Suppressor macrophage treated with lipopolysaccharide for 1 hour (primary cell): ENCODE measurements around the gene PAPOLG.
"Not testable (repeated sequence)": the region's sequence is repeated elsewhere in the genome, so short reads cannot be mapped to it uniquely, and the experiment has no call there.

ENCODE experiments used
- DNase-seq, 3 donors: peaks; one replicate each; pipeline ENCODE4 v3.0.0-alpha.2; 2020 to 2022

The PAPOLG gene

GRCh38 chr2:60823694-60824305 is 67.7 kb downstream of the PAPOLG start:
- no peak for DNase-seq

GRCh38 chr2:60825666-60826065 is 69.6 kb downstream of the PAPOLG start:
- DNase-seq: peak; percentile 57 to 64 (median 61)

GRCh38 chr2:60826111-60826510 is 70.0 kb downstream of the PAPOLG start:
- DNase-seq: peak; percentile 86 to 96 (median 91)

GRCh38 chr2:60826860-60827259 is 70.8 kb downstream of the PAPOLG start:
- DNase-seq: not testable (repeated sequence)

GRCh38 chr2:60827369-60827768 is 71.3 kb downstream of the PAPOLG start:
- no peak for DNase-seq

- DNase-seq: no peak
These were observed 74.9 kb downstream of the PAPOLG start for GRCh38 chr2:60830991-60831390.

DNA sequence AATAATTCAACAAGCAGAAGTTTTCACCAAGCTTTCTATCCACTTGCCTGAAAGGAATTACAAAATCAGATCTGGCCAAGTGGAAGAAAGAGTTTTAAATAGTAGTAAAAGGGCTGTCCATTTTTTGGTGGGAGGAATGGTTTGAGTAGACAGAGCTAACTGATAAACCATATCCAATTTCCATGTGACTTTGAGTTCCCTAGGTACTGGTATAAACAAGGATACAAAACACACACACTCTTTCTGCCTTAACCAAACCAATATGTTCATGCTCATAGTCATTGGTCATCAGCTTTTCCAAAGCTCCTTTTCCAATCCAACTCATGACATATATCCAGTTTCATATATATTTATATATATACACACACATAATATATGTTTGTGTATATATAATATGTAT is 75.9 kb downstream of the PAPOLG start:
- no peak for DNase-seq

DNA sequence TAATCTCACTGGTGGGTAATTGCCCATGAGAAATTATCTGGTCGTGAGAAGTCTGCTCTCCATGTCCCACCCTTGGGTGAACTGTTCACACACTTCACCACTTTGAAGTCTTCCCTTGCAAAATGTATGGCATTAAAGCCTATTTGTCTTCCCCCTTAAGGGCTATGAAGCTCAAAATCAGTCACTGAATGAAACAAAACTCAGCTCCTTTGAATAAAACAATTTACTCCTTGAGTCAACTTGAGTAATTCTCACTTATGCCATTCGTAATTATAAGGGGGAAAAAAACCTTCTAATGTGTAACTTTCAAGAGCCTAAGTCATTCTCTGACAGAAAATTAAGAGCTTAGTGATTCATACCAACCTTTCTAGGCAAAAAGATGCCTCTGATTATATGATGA is 76.6 kb downstream of the PAPOLG start:
- DNase-seq: peak in 2 of 3 donors; percentile 46 to 51

DNA sequence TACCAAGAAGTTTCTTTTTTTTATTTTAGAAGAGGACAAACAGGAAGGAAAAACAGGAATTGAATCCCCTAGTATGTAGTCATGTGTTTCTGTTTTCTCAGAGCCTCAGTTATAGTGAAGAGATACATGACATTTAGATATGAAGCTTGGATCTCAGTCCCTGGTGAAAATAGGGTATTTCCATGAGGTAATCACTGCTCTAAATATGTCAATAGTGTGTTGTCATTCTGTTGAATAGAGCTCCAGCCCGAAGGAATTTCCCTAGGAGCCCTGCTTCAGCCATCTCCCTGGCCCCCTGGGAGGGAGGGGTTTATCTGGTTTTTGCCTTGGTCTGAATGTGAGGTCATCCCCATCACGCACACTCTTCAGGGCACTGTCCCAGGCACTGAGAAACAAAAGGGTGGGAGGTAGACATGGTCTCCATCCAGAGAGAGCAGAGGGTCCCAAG is 78.2 kb downstream of the PAPOLG start:
- DNase-seq: peak; percentile 93 to 98 (median 96)

GRCh38 chr2:60836491-60836890 is 80.4 kb downstream of the PAPOLG start:
- peak in 2 of 3 donors; percentile 33 to 36 for DNase-seq

- peak in 1 of 3 donors; percentile 41 for DNase-seq
These were observed 81.1 kb downstream of the PAPOLG start for GRCh38 chr2:60837123-60837522.

- DNase-seq: no peak
These were observed 82.4 kb downstream of the PAPOLG start for GRCh38 chr2:60838481-60838880.

DNA sequence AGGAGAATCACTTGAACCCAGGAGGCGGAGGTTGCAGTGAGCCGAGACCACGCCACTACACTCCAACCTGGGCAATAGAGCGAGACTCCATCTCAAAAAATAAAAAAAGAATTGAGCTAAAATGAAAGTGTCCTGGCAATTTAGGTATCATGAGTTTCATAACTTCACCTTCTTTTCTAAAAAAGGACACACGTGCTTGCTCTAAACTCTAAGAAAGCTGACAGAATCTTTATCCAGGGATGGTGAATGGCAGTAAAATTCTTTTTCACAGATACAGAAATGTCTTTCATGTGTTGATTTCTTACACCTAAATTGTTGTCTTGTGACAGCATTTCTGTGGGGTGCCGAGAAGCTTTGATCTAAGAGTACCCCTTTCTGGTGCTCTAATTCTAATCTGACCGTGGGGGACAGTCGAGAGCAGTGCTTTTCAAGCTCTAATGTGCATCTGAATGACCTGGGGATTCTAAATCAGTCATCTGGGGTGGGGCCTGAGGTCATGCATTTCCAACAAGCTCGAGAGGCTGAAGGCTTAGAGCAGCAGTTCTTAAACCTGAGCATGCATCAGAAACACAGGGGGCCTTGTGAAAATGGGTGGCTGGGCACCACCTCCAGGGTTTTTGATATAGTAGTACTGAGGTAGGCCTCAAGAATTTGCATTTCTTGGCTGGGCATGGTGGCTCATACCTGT is 83.2 kb downstream of the PAPOLG start:
- DNase-seq: no peak

DNA sequence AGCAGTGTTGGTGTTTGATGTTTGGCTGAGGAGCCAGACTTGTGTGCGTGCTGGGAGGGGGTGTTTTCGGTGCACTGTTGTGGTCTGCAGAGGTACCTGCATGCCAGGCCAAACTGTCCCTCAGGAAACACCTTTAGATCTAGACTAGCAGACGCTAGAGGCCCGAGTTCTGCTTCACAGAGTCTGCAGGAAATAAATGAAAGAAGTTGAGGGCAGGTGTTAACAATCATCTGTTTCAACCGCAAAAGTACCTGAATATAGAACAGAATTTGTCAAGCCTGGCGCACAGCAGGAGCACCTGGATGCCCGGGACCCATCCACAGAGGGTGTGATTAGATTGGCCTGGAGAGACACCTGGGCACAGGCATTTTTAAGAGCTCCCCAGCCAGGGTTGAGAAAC is 84.8 kb downstream of the PAPOLG start:
- DNase-seq: no peak

GRCh38 chr2:60843006-60843405 is 86.9 kb downstream of the PAPOLG start:
- no peak for DNase-seq

DNA sequence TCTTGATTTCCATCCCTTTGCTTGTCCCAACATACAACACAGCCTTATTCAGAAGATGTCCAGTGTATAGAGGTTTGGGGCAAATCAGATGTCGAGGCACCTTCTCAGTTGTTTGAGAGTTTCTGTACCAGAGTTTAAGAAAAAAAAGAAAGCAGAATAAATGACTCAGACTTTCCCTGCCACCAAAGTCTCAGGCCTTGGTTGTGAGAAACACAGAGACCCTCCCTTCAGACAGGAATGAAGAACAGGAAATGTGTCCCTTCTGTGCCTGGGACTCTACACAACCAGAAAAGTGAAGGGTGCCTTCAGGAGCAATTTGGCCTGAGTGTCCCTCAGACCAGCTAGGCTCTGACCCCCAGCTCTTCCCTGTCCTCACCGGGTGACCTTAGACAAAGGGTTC is 88.0 kb downstream of the PAPOLG start:
- peak in 2 of 3 donors; percentile 26 to 37 for DNase-seq

GRCh38 chr2:60847854-60848253 is 91.8 kb downstream of the PAPOLG start:
- DNase-seq: peak; percentile 58 to 78 (median 60)
